22Rv1 (cell line): ENCODE results near the gene PHF21A.

Experiments used
- ZFX ChIP-seq: fragments of 450-650 bp; IDR thresholded peaks from 2 replicates; pipeline ENCODE4 v1.6.1; 2017; ENCODE audit warnings: antibody characterized with exemption, borderline replicate concordance
- TF ChIP-seq, protein P1 (sequence below): fragments of 450-650 bp; IDR thresholded peaks from 2 replicates; pipeline ENCODE4 v1.5.1; 2017; ENCODE audit warnings: mild to moderate bottlenecking

DNA sequence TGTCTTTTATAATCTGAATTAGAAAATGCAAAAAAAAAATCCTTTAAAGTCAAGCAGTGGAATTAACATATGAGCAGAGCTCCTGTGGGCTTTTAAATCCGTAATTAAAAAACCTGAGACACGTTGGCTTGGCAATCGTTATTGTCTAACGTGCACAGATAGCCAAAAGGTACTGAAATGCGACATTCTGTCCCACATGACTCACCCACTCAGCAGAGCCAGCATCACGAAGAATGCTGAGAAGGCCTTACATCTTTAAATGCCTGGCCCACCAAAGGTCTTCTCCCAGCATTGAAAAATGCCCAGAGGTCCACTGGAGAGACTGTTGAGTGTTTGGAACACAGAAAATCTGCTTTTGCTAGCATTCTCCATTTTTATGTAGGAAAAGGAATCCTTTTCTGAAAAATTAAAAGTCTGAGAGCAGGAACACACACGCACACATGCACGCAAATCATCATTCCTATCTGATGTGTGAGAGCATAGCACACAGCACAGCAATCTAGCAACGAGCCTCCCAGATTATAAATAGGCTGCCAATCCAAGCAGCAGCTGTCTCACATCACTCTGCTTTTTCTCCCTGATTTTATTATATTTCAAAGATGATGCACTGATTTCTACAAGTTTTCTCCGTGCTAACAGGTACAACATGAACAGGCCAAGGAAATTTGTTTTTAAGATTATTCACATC is 94.5 kb downstream of the PHF21A start:
- TF ChIP-seq, protein P1, sequence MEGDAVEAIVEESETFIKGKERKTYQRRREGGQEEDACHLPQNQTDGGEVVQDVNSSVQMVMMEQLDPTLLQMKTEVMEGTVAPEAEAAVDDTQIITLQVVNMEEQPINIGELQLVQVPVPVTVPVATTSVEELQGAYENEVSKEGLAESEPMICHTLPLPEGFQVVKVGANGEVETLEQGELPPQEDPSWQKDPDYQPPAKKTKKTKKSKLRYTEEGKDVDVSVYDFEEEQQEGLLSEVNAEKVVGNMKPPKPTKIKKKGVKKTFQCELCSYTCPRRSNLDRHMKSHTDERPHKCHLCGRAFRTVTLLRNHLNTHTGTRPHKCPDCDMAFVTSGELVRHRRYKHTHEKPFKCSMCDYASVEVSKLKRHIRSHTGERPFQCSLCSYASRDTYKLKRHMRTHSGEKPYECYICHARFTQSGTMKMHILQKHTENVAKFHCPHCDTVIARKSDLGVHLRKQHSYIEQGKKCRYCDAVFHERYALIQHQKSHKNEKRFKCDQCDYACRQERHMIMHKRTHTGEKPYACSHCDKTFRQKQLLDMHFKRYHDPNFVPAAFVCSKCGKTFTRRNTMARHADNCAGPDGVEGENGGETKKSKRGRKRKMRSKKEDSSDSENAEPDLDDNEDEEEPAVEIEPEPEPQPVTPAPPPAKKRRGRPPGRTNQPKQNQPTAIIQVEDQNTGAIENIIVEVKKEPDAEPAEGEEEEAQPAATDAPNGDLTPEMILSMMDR = no peak
- TF ChIP-seq ZFX = no peak
